Measurements from ENCODE around the gene MYMX. TPM values are rescaled to one million over a fixed set of nuclear protein-coding genes. Genes with fewer than 3 reads are reported as not detected.

Gene MYMX
- total and polyA plus RNA-seq, 2 of the 4 experiments (the other 2 are of a cell fraction) = not detected

- intact Hi-C loops (cut with micrococcal nuclease) (no loop called here), dilution Hi-C loops (cut with HindIII; ENCODE audit: low sequenced_read_pairs, unreplicated experiment) (no loop called here), in situ Hi-C loops (cut with MboI; ENCODE audit: low sequenced_read_pairs) (no loop called here)
- Histone ChIP-seq H4K20me1 (ENCODE audit: insufficient read depth, low read length) (no peaks in the 10 kb centered on the region), H2BK120ac (ENCODE audit: low read depth, low read length) (no peak overlapping the region), H4K5ac (ENCODE audit: low read depth, low read length) (no peak overlapping the region), H3K27ac (ENCODE audit: insufficient read depth, low read length) (no peak overlapping the region), H3K4me1 (ENCODE audit: control insufficient read depth, insufficient read depth, low read length) (no peaks in the 10 kb centered on the region), H3K4me3 (ENCODE audit: insufficient read depth, low read depth, low read length) (no peak overlapping the region), H2AK5ac (ENCODE audit: low read depth, low read length) (no peak overlapping the region), H3K23ac (ENCODE audit: low read depth, low read length) (no peak overlapping the region), H4K8ac (ENCODE audit: low read depth in 2 of 2, low read length in 2 of 2) (no peak overlapping the region), H4K91ac (ENCODE audit: insufficient read depth, low read depth, low read length) (no peak overlapping the region), H3K4me2 (ENCODE audit: low read depth, low read length) (no peak overlapping the region), H3K14ac (replicated peaks; ENCODE audit: low read depth, low read length) (no peak overlapping the region), H3K79me1 (ENCODE audit: low read depth in 1 of 2, low read length in 2 of 2) (no peaks in the 10 kb centered on the region), H3K9me1 (ENCODE audit: insufficient read depth, low read length) (no peaks in the 10 kb centered on the region), H3K27me3 (ENCODE audit: control insufficient read depth, insufficient read depth, low read length) (peaks cover 22% of the 10 kb centered on the region), H3K18ac (ENCODE audit: low read depth, low read length) (no peak overlapping the region), H3K56ac (ENCODE audit: extremely low read depth, insufficient read depth, low read length) (no peak overlapping the region), H3K4ac (ENCODE audit: low read depth, low read length) (no peak overlapping the region), H2BK15ac (ENCODE audit: low read depth, low read length) (no peak overlapping the region), H2BK20ac (ENCODE audit: low read depth, low read length) (no peak overlapping the region), H2AFZ (replicated peaks; ENCODE audit: low read length, poor library complexity) (no peak overlapping the region), H3K36me3 (ENCODE audit: control insufficient read depth, insufficient read depth, low read length) (no peaks in the 10 kb centered on the region), H3K9me3 (ENCODE audit: control insufficient read depth, insufficient read depth, low read length) (no peaks in the 10 kb centered on the region), H3K9ac (ENCODE audit: low read depth, low read length) (no peak overlapping the region), H2AK9ac (replicated peaks; ENCODE audit: low read depth, low read length, poor library complexity) (no peak overlapping the region), H2BK5ac (ENCODE audit: low read depth, low read length, poor library complexity, severe bottlenecking) (no peak overlapping the region)
- no peak for TF ChIP-seq RFX5 (IDR thresholded peaks at IDR 0.05; ENCODE audit: low read depth, low read length)
- no peak for TF ChIP-seq BHLHE40 (IDR thresholded peaks at IDR 0.05; ENCODE audit: low read depth, low read length)
- no peak for TF ChIP-seq FOS (IDR thresholded peaks at IDR 0.05; ENCODE audit: low read depth, low read length)
- no peak for TF ChIP-seq SMC3 (IDR thresholded peaks at IDR 0.05; ENCODE audit: low read depth, low read length)
- no peak for TF ChIP-seq CHD1 (IDR thresholded peaks at IDR 0.05; ENCODE audit: low read depth, low read length)
- TF ChIP-seq CEBPB (IDR thresholded peaks at IDR 0.05; ENCODE audit: low read depth, low read length) = no peak
- TF ChIP-seq NFE2L2 (IDR thresholded peaks at IDR 0.05; ENCODE audit: low read depth, low read length) = no peak
- TF ChIP-seq, protein P1, sequence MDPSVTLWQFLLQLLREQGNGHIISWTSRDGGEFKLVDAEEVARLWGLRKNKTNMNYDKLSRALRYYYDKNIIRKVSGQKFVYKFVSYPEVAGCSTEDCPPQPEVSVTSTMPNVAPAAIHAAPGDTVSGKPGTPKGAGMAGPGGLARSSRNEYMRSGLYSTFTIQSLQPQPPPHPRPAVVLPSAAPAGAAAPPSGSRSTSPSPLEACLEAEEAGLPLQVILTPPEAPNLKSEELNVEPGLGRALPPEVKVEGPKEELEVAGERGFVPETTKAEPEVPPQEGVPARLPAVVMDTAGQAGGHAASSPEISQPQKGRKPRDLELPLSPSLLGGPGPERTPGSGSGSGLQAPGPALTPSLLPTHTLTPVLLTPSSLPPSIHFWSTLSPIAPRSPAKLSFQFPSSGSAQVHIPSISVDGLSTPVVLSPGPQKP (IDR thresholded peaks at IDR 0.05; ENCODE audit: borderline replicate concordance, low read depth, low read length) = no peak
- TF ChIP-seq RAD21 (IDR thresholded peaks at IDR 0.05; ENCODE audit: low read length) = no peak
- TF ChIP-seq, protein P2, sequence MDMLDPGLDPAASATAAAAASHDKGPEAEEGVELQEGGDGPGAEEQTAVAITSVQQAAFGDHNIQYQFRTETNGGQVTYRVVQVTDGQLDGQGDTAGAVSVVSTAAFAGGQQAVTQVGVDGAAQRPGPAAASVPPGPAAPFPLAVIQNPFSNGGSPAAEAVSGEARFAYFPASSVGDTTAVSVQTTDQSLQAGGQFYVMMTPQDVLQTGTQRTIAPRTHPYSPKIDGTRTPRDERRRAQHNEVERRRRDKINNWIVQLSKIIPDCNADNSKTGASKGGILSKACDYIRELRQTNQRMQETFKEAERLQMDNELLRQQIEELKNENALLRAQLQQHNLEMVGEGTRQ (IDR thresholded peaks at IDR 0.05; ENCODE audit: low read depth, low read length) = no peak
- no peak for TF ChIP-seq MAZ (IDR thresholded peaks at IDR 0.05; ENCODE audit: borderline replicate concordance, low read depth, low read length)
- TF ChIP-seq, protein P3, sequence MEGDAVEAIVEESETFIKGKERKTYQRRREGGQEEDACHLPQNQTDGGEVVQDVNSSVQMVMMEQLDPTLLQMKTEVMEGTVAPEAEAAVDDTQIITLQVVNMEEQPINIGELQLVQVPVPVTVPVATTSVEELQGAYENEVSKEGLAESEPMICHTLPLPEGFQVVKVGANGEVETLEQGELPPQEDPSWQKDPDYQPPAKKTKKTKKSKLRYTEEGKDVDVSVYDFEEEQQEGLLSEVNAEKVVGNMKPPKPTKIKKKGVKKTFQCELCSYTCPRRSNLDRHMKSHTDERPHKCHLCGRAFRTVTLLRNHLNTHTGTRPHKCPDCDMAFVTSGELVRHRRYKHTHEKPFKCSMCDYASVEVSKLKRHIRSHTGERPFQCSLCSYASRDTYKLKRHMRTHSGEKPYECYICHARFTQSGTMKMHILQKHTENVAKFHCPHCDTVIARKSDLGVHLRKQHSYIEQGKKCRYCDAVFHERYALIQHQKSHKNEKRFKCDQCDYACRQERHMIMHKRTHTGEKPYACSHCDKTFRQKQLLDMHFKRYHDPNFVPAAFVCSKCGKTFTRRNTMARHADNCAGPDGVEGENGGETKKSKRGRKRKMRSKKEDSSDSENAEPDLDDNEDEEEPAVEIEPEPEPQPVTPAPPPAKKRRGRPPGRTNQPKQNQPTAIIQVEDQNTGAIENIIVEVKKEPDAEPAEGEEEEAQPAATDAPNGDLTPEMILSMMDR (conservative IDR thresholded peaks at IDR 0.05; ENCODE audit: low read depth, low read length) = no peak
- TF ChIP-seq RCOR1 (IDR thresholded peaks at IDR 0.05; ENCODE audit: insufficient replicate concordance, low read length) = no peak
- no peak for TF ChIP-seq MAFK (IDR thresholded peaks at IDR 0.05; ENCODE audit: low read depth, low read length)
- TF ChIP-seq POLR2A (IDR thresholded peaks at IDR 0.05; ENCODE audit: low read depth, low read length) = no peak
- TF ChIP-seq MXI1 (IDR thresholded peaks at IDR 0.05; ENCODE audit: borderline replicate concordance, low read depth, low read length) = no peak
- WGBS, 2 experiments (ENCODE audit: extremely low coverage in 2 of 2, insufficient read length in 1 of 2) = 57% methylated on average over 2 of the region's 2 CpGs; no CpG with 5 or more reads in 1 of the 2 experiments
- ChIA-PET CTCF (interaction anchor here (0.6 to 1.1 kb wide), 3 partner anchors 16 to 1912 kb away, joined by 3 to 6 read pairs (median 4); no protein-coding TSS in a partner anchor), POLR2A (ENCODE audit: unreplicated experiment) (no interaction called here)
- ATAC-seq (ENCODE audit: low read depth) (no peak), DNase-seq (no peak)
- BruUV-seq (replicated peaks) = no TSS peak
Observed at GRCh38 chr6:44189257-44189656, 27.5 kb upstream of the MYMX start.

Data from IMR-90 (cell line).